Tibial nerve (tissue), 4 donors: ENCODE data around the gene FBXW11.

ENCODE experiments used
- CTCF ChIP-seq, 5 experiments: fragments of 200-600 bp in 3 of 5; fragments of 450-650 bp in 2 of 5; sonication (generic) in 3 of 5; IDR thresholded peaks; one replicate each; pipeline ENCODE4 v1.5.1; 2016 to 2019; ENCODE audit warnings: antibody characterized with exemption in 5 of 5, mild to moderate bottlenecking in 3 of 5, moderate library complexity in 2 of 5
- EP300 ChIP-seq, 2 donors: sonication (generic); formaldehyde crosslinking; IDR thresholded peaks; one replicate each; pipeline ENCODE4 v1.6.1; 2017; ENCODE audit warnings: antibody characterized with exemption in 2 of 2, mild to moderate bottlenecking in 1 of 2
- POLR2A ChIP-seq, 2 donors: fragments of 450-650 bp; IDR thresholded peaks; one replicate each; pipeline ENCODE4 v1.6.1; 2017; ENCODE audit warnings: antibody characterized with exemption in 2 of 2, mild to moderate bottlenecking in 2 of 2, moderate library complexity in 2 of 2

GRCh38 chr5:171927345-171927941, 79.0 kb downstream of the FBXW11 start:
- TF ChIP-seq CTCF (IDR thresholded peaks at IDR 0.05) = no peak
- no peak for TF ChIP-seq POLR2A (IDR thresholded peaks at IDR 0.05)
- TF ChIP-seq EP300 (IDR thresholded peaks at IDR 0.05) = no peak
